Activated effector memory CD4-positive, alpha-beta T cell treated with anti-CD3 and anti-CD28 coated beads, Interleukin-2, amount 50 U/mL, for 16 hours (primary cell): Measurements from ENCODE around the gene SNRPA1.
A peak's percentile ranks its signal among the peaks of the same experiment; 100 is the strongest.
"Not testable (repeated sequence)": the region's sequence is repeated elsewhere in the genome, so short reads cannot be mapped to it uniquely, and the experiment has no call there.

Source experiments
- DNase-seq: peaks from one replicate; pipeline ENCODE4 v3.0.0-alpha.2; 2020

The SNRPA1 gene

GRCh38 chr15:101288905-101289513, 6.0 kb downstream of the SNRPA1 start:
- DNase-seq = no peak

GRCh38 chr15:101287342-101287741, 7.7 kb downstream of the SNRPA1 start:
- DNase-seq = not testable (repeated sequence)

- no peak for DNase-seq
These were observed 8.5 kb downstream of the SNRPA1 start for GRCh38 chr15:101286471-101287114.

GRCh38 chr15:101283931-101284330, 11.1 kb downstream of the SNRPA1 start:
- DNase-seq = no peak

- DNase-seq = no peak
These were observed 15.0 kb downstream of the SNRPA1 start for GRCh38 chr15:101280007-101280406.

GRCh38 chr15:101277943-101278564, 17.0 kb downstream of the SNRPA1 start:
- no peak for DNase-seq

GRCh38 chr15:101277038-101277822, 17.8 kb downstream of the SNRPA1 start, which contains the start of gene SELENOS:
TSS of gene SELENOS (minus strand) at chr15:101277485. CDS start at chr15:101277417, 68 bp downstream.
- peak; percentile 97 for DNase-seq

GRCh38 chr15:101276501-101277037, 18.5 kb downstream of the SNRPA1 start:
- DNase-seq = no peak

GRCh38 chr15:101275018-101275417, 20.0 kb downstream of the SNRPA1 start:
- DNase-seq = no peak

- DNase-seq = peak; percentile 9
These were observed 21.5 kb downstream of the SNRPA1 start for GRCh38 chr15:101273534-101273933.

- peak; percentile 48 for DNase-seq
These were observed 22.5 kb downstream of the SNRPA1 start for GRCh38 chr15:101272584-101272983.

GRCh38 chr15:101269479-101270223, 25.4 kb downstream of the SNRPA1 start:
- no peak for DNase-seq

GRCh38 chr15:101267320-101268104, 27.5 kb downstream of the SNRPA1 start:
- DNase-seq = no peak

GRCh38 chr15:101266787-101267186, 28.3 kb downstream of the SNRPA1 start:
- DNase-seq = no peak

GRCh38 chr15:101266034-101266433, 29.0 kb downstream of the SNRPA1 start:
- no peak for DNase-seq

- no peak for DNase-seq
These were observed 30.0 kb downstream of the SNRPA1 start for GRCh38 chr15:101264911-101265641.

- DNase-seq = peak; percentile 24
These were observed 31.0 kb downstream of the SNRPA1 start for GRCh38 chr15:101264011-101264410.

- no peak for DNase-seq
These were observed 32.5 kb downstream of the SNRPA1 start for GRCh38 chr15:101262551-101262950.

- peak; percentile 80 for DNase-seq
These were observed 36.6 kb downstream of the SNRPA1 start for GRCh38 chr15:101258238-101259144.

- DNase-seq = no peak
These were observed 38.3 kb downstream of the SNRPA1 start for GRCh38 chr15:101256757-101257156.
